Nephron (organoid): Measurements from ENCODE around the gene SLC6A3.
A peak's percentile ranks its signal among the peaks of the same experiment; 100 is the strongest.

Source experiments
- H3K27ac Mint-ChIP-seq, 3 experiments: 2 replicates each; pipeline ENCODE4 v1.8.0; 2020; ENCODE audit warnings: mixed read lengths in 3 of 3, mild to moderate bottlenecking in 2 of 3, moderate library complexity in 1 of 3
- H3K27me3 Mint-ChIP-seq: 2 replicates; pipeline ENCODE4 v1.8.0; 2021; ENCODE audit warnings: low read depth, mild to moderate bottlenecking, moderate library complexity, mixed read lengths
- H3K36me3 Mint-ChIP-seq: 2 replicates; pipeline ENCODE4 v1.8.0; 2020; ENCODE audit warnings: low read depth, mixed read lengths
- H3K4me1 Mint-ChIP-seq: 2 replicates; pipeline ENCODE4 v1.8.0; 2020; ENCODE audit warnings: mixed read lengths
- H3K4me3 Mint-ChIP-seq, 3 experiments: 2 replicates each; pipeline ENCODE4 v1.8.0; 2020; ENCODE audit warnings: mild to moderate bottlenecking in 3 of 3, mixed read lengths in 3 of 3, moderate library complexity in 2 of 3
- H3K9me3 Mint-ChIP-seq: 2 replicates; pipeline ENCODE4 v1.8.0; 2020; ENCODE audit warnings: mixed read lengths
- CTCF ChIP-seq, 3 experiments: fragments of 200-600 bp; sonication (generic); IDR thresholded peaks; one replicate each; pipeline ENCODE4 v1.5.0; 2021; ENCODE audit warnings: antibody characterized with exemption in 3 of 3; ENCODE audit not compliant: unreplicated experiment in 3 of 3

SLC6A3 gene

DNA sequence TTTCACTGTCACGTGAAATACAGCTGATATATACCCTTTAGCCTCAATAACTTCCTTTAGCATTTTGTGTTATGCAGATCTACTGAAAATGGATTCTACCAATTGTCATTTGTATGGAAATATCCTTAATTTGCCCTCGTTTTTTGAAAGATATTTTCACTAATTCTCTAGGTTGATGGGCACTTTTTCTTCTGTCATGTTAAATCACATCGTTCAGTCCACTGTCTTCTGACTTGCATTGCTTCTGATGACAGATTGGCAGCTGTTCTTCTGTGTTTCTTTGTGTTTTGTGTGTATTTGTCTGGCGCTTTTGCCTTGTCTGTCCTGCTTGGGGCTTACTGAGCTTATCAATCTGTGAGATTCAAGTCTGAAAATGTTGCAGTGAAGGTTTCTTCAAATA is 90.7 kb downstream of the SLC6A3 start:
- H3K9me3 Mint-ChIP-seq, result no peaks in the 10 kb centered on the region

DNA sequence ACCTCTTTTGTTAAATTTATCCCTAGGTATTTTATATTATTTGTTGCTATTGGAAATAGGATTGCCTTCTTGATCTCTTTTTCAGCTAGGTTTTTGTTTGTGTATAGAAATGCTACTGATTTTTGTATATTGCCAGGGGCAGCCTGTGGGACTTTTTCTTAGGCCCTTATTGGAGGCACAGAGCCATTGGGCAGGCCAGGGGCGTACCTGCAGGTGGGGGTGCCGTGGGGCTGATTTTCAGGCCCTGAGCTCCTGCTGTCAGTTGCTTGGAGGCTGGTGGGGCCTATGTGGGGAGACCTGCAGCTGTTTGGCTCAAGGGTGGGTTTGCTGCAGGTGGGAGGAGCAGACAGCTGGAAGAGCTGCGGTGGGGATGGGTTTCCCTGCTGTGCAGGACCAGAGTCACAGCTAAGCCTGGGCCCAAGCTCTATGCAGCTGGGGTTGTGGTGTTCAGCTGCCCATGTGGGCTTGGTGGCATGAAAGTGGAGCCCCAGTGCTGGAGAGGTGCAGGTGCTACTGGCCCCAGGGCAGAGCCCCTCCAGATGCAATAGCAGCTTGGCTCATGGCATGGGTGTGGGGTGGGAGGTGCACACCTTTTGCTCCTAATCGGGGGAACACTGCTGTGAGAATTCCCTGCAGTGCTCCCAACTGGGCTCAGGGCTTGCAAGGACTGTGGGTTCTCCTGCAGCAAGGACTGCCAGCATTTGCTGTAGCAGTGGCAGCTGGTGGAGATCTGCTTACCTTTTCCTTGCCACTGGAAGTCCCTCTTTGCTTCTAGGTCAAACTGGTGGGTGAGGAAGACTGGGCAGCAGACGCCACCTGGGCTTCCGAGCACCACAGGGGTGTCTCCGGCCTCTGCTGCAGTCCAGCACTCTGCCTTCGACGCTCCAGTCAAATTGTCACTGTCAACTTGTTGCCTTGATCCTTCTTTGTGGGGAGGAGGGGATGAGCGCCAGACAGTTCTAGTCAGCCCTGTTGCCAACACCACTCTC is 92.7 kb downstream of the SLC6A3 start:
- Mint-ChIP-seq H3K4me3 (no peak overlapping the region), H3K9me3 (no peaks in the 10 kb centered on the region), H3K4me1 (no peaks in the 10 kb centered on the region), H3K27ac (no peak overlapping the region), H3K27me3 (peaks cover 4% of the 10 kb centered on the region), H3K36me3 (no peaks in the 10 kb centered on the region)
- TF ChIP-seq CTCF (IDR thresholded peaks at IDR 0.05; ENCODE audit: unreplicated experiment in 3 of 3), result no peak

More for the DNA sequence above, 90.7 kb downstream of the SLC6A3 start:
- no peaks in the 10 kb centered on the region for H3K4me1 Mint-ChIP-seq
- peaks cover 7% of the 10 kb centered on the region for H3K27me3 Mint-ChIP-seq
- H3K4me3 Mint-ChIP-seq, result no peak overlapping the region
- no peak for TF ChIP-seq CTCF (IDR thresholded peaks at IDR 0.05; ENCODE audit: unreplicated experiment in 3 of 3)
- no peak overlapping the region for H3K27ac Mint-ChIP-seq
- H3K36me3 Mint-ChIP-seq, result no peaks in the 10 kb centered on the region

DNA sequence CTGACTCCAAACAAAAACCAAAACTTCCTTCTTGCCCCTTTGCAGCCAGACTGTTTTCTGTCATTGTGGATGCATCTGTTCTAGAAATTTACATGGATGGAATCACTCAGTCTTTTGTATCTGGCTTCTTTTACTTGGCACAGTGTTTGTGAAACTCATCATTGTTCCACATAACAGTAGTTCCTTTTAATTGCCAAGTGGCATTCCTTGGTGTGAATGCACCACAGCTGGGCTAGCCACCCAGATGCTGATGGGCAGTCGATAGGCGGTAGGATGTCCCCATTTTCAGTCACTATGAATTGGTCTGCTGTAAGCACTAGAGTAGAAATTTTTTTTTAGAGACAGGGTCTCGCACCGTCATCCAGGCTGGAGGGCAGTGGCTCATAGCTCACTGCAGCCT is 94.1 kb downstream of the SLC6A3 start:
- Mint-ChIP-seq H3K4me3 (no peak overlapping the region), H3K27me3 (peaks cover 4% of the 10 kb centered on the region), H3K9me3 (no peaks in the 10 kb centered on the region), H3K27ac (no peak overlapping the region), H3K36me3 (no peaks in the 10 kb centered on the region), H3K4me1 (no peaks in the 10 kb centered on the region)
- no peak for TF ChIP-seq CTCF (IDR thresholded peaks at IDR 0.05; ENCODE audit: unreplicated experiment in 3 of 3)

DNA sequence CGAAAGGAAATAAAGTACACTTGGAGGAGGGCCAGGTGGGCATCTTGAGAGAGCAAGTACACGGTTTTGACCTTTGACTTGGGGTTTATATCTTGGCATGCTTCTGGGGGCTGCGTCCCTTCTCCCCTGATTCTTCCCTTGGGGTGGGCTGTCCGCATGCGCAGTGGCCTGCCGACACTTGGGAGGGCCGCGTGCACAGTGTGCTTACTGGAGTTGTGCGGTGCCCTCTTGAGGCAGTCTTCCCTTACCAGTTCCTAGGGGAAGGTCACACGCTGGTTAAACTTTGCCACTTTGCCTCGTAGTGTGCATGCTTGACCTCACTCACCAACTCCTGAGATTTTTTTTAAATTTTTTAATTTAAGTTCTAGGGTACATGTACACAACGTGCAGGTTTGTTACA is 96.0 kb downstream of the SLC6A3 start:
- Mint-ChIP-seq H3K4me3 (peak overlapping the region in 2 of 3 experiments; percentile 21 to 62), H3K27me3 (peaks cover 1% of the 10 kb centered on the region), H3K4me1 (peaks cover under 1% of the 10 kb centered on the region), H3K36me3 (no peaks in the 10 kb centered on the region), H3K9me3 (no peaks in the 10 kb centered on the region), H3K27ac (peak overlapping the region in 1 of 3 experiments; percentile 54)
- TF ChIP-seq CTCF (IDR thresholded peaks at IDR 0.05; ENCODE audit: unreplicated experiment in 3 of 3), result no peak

- H3K4me1 Mint-ChIP-seq, result peaks cover 4% of the 10 kb centered on the region
- H3K27me3 Mint-ChIP-seq, result no peaks in the 10 kb centered on the region
- H3K27ac Mint-ChIP-seq, result no peak overlapping the region
- H3K9me3 Mint-ChIP-seq, result no peaks in the 10 kb centered on the region
- no peak for TF ChIP-seq CTCF (IDR thresholded peaks at IDR 0.05; ENCODE audit: unreplicated experiment in 3 of 3)
- peak overlapping the region; percentile 6 to 51 (median 38) for H3K4me3 Mint-ChIP-seq
- peaks cover under 1% of the 10 kb centered on the region for H3K36me3 Mint-ChIP-seq
Observed at GRCh38 chr5:1348986-1349245, 96.3 kb downstream of the SLC6A3 start.

DNA sequence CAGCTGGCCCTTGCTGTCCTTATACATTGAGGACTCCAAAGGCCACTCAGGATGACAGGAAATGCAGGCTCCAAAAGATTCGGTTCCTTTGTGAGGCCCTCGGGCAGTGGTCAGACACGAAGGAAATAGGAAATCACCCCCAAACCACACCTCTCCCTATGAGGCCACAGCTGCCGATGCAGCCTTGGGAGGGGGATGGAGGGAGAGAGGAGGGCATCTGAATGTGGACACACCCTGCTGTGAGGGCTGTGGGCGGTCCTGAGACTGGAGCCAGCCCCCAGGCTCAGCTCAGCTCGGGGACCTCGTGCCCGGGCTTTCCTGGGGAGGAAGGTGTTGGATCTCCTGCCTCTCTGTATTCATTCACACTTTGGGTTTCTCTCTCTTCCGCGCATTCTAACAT is 97.7 kb downstream of the SLC6A3 start:
- Mint-ChIP-seq H3K4me1 (peaks cover 11% of the 10 kb centered on the region), H3K4me3 (peak overlapping the region; percentile 83 to 91 (median 90)), H3K9me3 (no peaks in the 10 kb centered on the region), H3K36me3 (peaks cover 7% of the 10 kb centered on the region), H3K27me3 (no peaks in the 10 kb centered on the region), H3K27ac (peak overlapping the region in 1 of 3 experiments; percentile 39)
- no peak for TF ChIP-seq CTCF (IDR thresholded peaks at IDR 0.05; ENCODE audit: unreplicated experiment in 3 of 3)
